NCI-H226 (cell line): Measurements from ENCODE around the gene DNAJB6.

ENCODE experiments used
- DNase-seq: peaks from one replicate; pipeline ENCODE4 v3.0.0-alpha.2; 2015

The DNAJB6 gene

GRCh38 chr7:157411580-157411979, 74.8 kb downstream of the DNAJB6 start:
- no peak for DNase-seq

GRCh38 chr7:157412021-157412443, 75.2 kb downstream of the DNAJB6 start:
- DNase-seq: no peak

DNA sequence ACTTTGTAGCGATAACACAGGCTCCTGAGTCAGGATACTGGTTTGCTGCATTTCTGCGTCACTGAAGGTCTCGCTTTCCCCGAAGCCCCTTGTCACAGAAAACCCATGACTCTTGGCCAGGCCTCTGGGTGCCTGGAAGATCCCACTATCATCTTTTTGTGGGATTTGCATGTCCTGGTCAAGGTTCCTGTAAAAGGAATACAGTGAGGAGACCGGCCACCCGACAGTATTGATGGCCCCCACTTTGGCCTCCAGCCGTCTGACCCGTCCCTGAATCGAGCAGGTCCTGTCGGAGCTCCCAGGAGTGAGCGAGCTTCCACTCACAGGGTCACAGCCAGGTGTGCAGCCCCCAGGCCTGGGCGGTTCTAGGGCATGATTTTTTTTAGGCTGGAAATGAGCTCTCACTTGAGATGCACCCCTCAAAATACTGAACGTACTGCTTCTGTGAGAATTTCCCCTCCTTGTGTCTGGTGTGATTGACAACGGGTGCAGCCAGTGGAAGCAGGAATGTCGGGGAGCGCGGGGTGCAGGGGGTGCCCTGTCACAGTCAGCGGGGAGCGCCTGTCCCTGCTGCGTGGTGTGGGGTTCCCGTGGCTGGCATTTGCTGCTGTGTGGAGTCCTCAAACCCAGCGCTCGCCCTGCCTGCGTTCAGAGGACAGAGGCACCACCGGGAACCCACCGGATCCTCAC, 75.8 kb downstream of the DNAJB6 start:
- no peak for DNase-seq

DNA sequence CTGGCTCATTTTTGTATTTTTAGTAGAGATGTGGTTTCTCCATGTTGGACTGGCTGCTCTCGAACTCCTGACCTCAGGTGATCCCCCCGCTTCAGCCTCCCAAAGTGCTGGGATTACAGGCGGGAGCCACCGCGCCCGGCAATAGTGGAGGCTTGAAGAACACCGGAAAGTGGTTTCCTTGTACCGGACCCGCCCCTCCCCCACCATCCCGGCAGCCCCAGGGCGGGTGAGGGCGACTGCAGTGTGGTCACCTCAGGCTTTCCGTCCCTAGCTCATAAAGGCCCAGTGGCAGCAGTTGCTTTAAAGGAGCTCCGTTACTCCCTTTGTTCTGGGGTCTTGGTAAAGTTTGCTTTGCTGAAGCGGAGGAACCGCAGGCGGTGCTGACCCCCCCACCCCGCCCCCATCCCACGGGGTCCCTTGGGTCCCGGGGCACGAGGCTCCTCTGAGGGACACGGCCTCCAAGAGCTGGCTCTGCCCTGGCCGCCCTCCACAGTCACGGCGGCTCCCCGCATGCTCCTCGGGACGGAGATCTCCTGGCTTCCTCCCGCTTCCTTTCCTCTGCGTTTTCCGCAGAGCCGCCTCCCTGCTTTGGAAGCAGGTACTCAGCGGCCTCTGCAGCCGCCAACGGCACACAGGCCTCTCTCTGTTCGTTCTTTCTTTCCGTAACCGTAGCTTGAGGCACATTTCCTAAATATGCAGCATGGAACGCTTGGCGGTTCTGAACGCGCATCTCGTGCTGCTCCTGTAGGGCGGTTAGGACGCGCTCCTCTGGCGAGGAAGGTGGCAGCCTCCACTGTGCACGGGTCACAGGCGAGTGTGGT, 77.3 kb downstream of the DNAJB6 start:
- no peak for DNase-seq

DNA sequence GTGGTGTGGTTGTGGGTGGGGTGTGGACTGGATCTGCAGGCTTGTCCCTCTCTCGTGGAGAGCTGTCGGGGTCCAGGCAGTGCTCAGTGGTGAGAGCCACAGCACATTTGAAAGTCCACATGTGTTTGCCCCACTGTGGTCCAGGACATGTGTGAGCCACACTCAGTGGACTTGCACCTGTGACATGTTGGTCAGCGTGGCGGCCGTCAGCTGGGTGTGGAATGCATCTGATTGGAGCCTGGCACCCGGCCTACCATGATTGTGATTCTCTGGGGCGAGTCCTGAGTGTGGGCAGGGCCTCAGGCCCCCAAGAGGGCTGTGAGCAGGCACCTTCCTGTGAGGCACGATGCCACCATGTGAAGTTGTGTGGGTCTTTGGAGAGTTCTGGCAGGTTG, 77.9 kb downstream of the DNAJB6 start:
- no peak for DNase-seq

DNA sequence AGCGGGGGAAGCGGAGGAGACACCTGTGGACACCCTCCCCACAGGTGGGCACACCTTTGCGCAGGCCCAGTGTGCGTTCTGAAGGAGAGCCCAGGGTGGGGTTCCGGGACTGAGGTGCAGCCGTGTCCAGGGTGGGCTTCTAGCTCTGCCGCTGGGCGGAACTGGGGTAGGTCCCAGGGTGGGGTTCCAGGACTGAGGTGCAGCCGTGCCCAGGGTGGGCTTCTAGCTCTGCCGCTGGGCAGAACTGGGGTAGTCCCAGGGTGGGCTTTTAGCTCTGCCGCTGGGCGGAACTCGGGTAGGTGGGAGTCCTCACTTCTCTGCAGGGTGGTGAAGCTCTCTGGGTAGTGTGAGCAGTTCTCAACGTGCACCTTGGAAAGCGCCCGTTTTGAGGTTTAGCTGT, 78.7 kb downstream of the DNAJB6 start:
- no peak for DNase-seq

DNA sequence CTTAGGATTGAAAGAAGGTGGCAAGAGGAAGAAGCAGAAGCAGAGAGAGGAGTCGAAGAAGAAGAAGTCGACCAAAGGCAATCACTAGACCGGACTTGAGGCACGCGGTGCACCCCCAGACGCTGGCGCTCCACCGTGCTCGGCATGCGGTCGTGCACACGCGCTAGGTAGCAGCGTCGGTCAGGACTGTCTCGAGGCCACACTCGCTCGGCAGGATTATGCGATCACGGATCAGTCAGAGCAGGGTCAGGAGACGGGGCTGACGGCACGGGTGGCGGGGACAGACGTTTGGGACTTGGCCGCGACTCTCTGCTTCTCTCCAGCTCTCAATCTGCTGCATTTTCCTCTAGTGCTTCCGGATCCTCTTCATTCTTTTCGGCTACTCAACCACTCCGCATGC, 79.2 kb downstream of the DNAJB6 start:
- no peak for DNase-seq

- DNase-seq: no peak
These were observed 81.6 kb downstream of the DNAJB6 start for GRCh38 chr7:157418204-157419034.

DNA sequence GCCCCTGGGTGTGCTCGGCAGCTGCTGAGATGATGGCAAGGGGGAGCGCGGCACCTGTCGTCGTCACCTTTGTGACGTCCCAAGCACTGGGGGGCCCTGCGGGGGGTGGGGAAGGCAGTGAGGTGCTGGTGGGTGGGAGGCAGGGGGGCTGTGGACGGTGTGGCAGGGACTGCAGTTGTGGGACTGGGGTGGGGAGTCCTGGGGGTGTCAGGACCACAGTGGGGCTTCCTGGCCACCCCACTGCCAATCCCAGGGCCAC, 82.2 kb downstream of the DNAJB6 start:
- no peak for DNase-seq

- DNase-seq: no peak
These were observed 85.5 kb downstream of the DNAJB6 start for GRCh38 chr7:157422279-157422678.

- no peak for DNase-seq
These were observed 86.5 kb downstream of the DNAJB6 start for GRCh38 chr7:157423348-157423747.

GRCh38 chr7:157423886-157424565, 87.2 kb downstream of the DNAJB6 start:
- DNase-seq: no peak

GRCh38 chr7:157425137-157425731, 88.4 kb downstream of the DNAJB6 start:
- no peak for DNase-seq

DNA sequence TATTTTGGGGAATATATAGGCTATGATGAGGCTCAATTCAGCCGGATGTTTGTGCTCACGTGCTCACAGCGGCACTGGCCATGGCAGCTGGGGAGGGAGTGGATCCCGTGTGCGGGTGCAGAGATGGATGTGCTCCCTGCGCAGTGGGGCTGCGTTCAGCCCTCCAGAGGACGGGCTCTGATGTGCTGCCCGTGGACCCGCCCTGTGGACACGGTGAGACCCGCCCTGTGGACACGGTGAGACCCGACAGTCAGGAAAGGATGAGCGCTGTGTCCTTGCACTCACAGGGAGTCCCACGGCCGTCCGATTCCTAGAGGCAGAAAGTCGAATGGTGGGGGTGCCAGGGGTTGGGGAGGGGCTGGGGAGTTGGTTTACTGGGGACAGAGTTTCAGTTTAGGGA, 89.0 kb downstream of the DNAJB6 start:
- no peak for DNase-seq

GRCh38 chr7:157426463-157427301, 89.9 kb downstream of the DNAJB6 start:
- no peak for DNase-seq

GRCh38 chr7:157427811-157428553, 91.2 kb downstream of the DNAJB6 start:
- DNase-seq: no peak

DNA sequence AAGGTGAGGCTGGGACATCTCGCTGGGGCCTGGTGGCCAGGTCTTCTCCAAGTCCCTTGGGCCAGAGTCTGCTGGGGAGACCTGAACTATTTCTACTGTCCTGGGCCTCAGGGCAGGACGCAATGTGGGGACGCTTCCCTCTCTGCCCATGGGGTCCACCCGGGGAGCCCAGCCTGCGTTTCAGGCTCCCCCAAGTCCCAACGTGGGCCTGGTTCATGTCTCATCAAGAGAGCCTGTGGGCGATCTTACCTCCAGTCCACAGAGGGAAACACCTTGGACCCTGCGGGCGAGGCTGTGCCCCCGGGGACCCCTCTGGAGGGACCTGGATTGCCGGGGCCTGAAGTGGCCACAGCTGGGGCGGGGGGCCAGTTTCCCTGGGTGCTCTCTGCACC, 91.7 kb downstream of the DNAJB6 start:
- no peak for DNase-seq

DNA sequence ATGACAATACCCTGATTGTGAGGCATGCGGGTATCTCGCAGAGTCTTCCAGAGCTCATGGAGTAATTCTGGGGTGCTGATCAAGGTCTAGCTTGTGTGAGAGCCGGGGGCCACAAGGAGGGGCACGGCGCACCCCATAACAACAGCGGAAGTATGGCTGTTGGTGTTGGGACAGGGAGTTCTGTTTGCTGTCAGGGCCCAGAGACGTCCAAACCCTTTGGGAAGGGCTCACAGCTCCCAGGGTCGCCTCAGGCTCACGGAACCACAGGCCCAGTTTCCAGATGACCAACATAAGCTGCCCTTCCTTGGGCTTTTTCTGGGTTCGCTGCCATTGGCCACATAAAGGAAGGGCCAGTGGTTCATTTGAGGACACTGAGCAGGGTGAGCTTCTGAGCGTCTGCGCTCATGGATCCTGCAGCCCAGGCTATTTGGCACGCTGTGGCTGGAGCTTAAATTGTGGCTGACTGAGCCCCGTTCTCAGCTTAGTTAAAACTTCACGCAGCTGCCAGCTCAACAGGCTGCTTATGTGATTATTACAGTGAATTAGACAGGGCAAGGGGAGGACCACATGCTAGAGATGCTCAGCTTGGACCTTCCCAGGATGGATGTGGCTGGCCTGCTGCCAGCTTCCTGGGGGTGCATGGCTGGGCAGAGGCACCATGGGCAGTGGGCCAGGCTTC, 92.3 kb downstream of the DNAJB6 start:
- no peak for DNase-seq

GRCh38 chr7:157429680-157430224, 92.9 kb downstream of the DNAJB6 start:
- no peak for DNase-seq

- no peak for DNase-seq
These were observed 93.9 kb downstream of the DNAJB6 start for GRCh38 chr7:157430721-157431120.
